IMR-90 (cell line): ENCODE results near the gene CYRIA. TPM values are rescaled to one million over a fixed set of nuclear protein-coding genes. Genes with fewer than 3 reads are reported as not detected.

Experiments
- ATAC-seq: fragments of 200-7000 bp; cut with Tn5 transposase; 2 replicates; pipeline ENCODE4 v1.9.1; 2020; ENCODE audit warnings: low read depth, mild to moderate bottlenecking, moderate library complexity
- BruUV-seq: library from RNA; stranded (reverse); fragments of 400-500 nt; replicated peaks from 2 replicates; lab custom pipeline; 2021; lab: Mats Ljungman, UMichigan
- CTCF ChIA-PET: fragments of 300-600 bp; formaldehyde crosslinking; extraction: SDS; loops from one replicate; lab custom pipeline; 2021; ENCODE audit warnings: antibody characterized with exemption; lab: Yijun Ruan, JAX
- POLR2A ChIA-PET: fragments of 300-600 bp; sonication (Branson Sonifier 250); formaldehyde crosslinking; loops from one replicate; lab custom pipeline; 2022; ENCODE audit warnings: antibody characterized with exemption; ENCODE audit not compliant: unreplicated experiment; lab: Charles Lee
- DNase-seq: peaks from one replicate; pipeline ENCODE4 v3.0.0; 2013
- H2AFZ ChIP-seq: replicated peaks from 2 replicates; pipeline ENCODE3; 2013; ENCODE audit warnings: low read length, mild to moderate bottlenecking; ENCODE audit not compliant: poor library complexity
- H2AK5ac ChIP-seq: 2 replicates; pipeline ENCODE4 v1.6.1; 2013; ENCODE audit warnings: low read depth, low read length, inconsistent platforms
- H2AK9ac ChIP-seq: replicated peaks from 2 replicates; pipeline ENCODE3; 2013; ENCODE audit warnings: mild to moderate bottlenecking, low read depth, low read length, moderate library complexity; ENCODE audit not compliant: poor library complexity
- H2BK120ac ChIP-seq: 2 replicates; pipeline ENCODE4 v1.6.1; 2013; ENCODE audit warnings: low read depth, low read length, inconsistent platforms
- H2BK15ac ChIP-seq: 3 replicates; pipeline ENCODE4 v1.6.1; 2013; ENCODE audit warnings: low read depth, low read length, inconsistent platforms
- H2BK20ac ChIP-seq: 2 replicates; pipeline ENCODE4 v1.6.1; 2013; ENCODE audit warnings: low read depth, mild to moderate bottlenecking, inconsistent platforms, low read length, moderate library complexity
- H2BK5ac ChIP-seq: 2 replicates; pipeline ENCODE4 v1.6.1; 2013; ENCODE audit warnings: mild to moderate bottlenecking, low read depth, low read length, inconsistent platforms; ENCODE audit not compliant: poor library complexity, severe bottlenecking
- H3K14ac ChIP-seq: replicated peaks from 2 replicates; pipeline ENCODE4 v1.6.1; 2013; ENCODE audit warnings: low read depth, low read length, inconsistent platforms
- H3K18ac ChIP-seq: 2 replicates; pipeline ENCODE4 v1.6.1; 2013; ENCODE audit warnings: low read depth, low read length, control low read depth
- H3K23ac ChIP-seq: 2 replicates; pipeline ENCODE4 v1.6.1; 2013; ENCODE audit warnings: low read depth, low read length, inconsistent platforms
- H3K27ac ChIP-seq: 2 replicates; pipeline ENCODE4 v1.5.1; 2013; ENCODE audit warnings: mild to moderate bottlenecking, control low read depth, low read length; ENCODE audit not compliant: insufficient read depth
- H3K27me3 ChIP-seq: 2 replicates; pipeline ENCODE4 v1.6.1; 2013; ENCODE audit warnings: low read length; ENCODE audit not compliant: control insufficient read depth, insufficient read depth
- H3K36me3 ChIP-seq: 2 replicates; pipeline ENCODE4 v1.6.1; 2013; ENCODE audit warnings: low read length, mixed read lengths; ENCODE audit not compliant: control insufficient read depth, insufficient read depth
- H3K4ac ChIP-seq: 2 replicates; pipeline ENCODE4 v1.6.1; 2013; ENCODE audit warnings: low read depth, low read length, inconsistent platforms
- H3K4me1 ChIP-seq: 2 replicates; pipeline ENCODE4 v1.6.1; 2013; ENCODE audit warnings: low read length, mixed read lengths; ENCODE audit not compliant: control insufficient read depth, insufficient read depth
- H3K4me2 ChIP-seq: 2 replicates; pipeline ENCODE4 v1.6.1; 2013; ENCODE audit warnings: low read depth, mild to moderate bottlenecking, control low read depth, low read length, moderate library complexity
- H3K4me3 ChIP-seq: 2 replicates; pipeline ENCODE4 v1.5.1; 2013; ENCODE audit warnings: low read depth, mild to moderate bottlenecking, control low read depth, low read length, moderate library complexity; ENCODE audit not compliant: insufficient read depth
- H3K56ac ChIP-seq: 2 replicates; pipeline ENCODE4 v1.6.1; 2013; ENCODE audit warnings: low read length, inconsistent platforms; ENCODE audit not compliant: insufficient read depth; ENCODE audit errors: extremely low read depth
- H3K79me1 ChIP-seq, 2 experiments: 2 replicates each; pipeline ENCODE4 v1.6.1; 2013; ENCODE audit warnings: low read length in 2 of 2, inconsistent platforms in 1 of 2, low read depth in 1 of 2
- H3K9ac ChIP-seq: 2 replicates; pipeline ENCODE4 v1.6.1; 2013; ENCODE audit warnings: low read depth, low read length, control low read depth
- H3K9me1 ChIP-seq: 2 replicates; pipeline ENCODE4 v1.6.1; 2013; ENCODE audit warnings: low read length, inconsistent platforms; ENCODE audit not compliant: insufficient read depth
- H3K9me3 ChIP-seq: 2 replicates; pipeline ENCODE4 v1.6.1; 2013; ENCODE audit warnings: low read length; ENCODE audit not compliant: control insufficient read depth, insufficient read depth
- H4K20me1 ChIP-seq: 2 replicates; pipeline ENCODE4 v1.6.1; 2013; ENCODE audit warnings: low read length, inconsistent platforms; ENCODE audit not compliant: insufficient read depth
- H4K5ac ChIP-seq: 2 replicates; pipeline ENCODE4 v1.6.1; 2013; ENCODE audit warnings: mild to moderate bottlenecking, low read depth, low read length, control low read depth
- H4K8ac ChIP-seq, 2 experiments: 2 replicates each; pipeline ENCODE4 v1.6.1; 2013; ENCODE audit warnings: low read depth in 2 of 2, low read length in 2 of 2, control low read depth in 1 of 2, inconsistent platforms in 1 of 2
- H4K91ac ChIP-seq: 2 replicates; pipeline ENCODE4 v1.6.1; 2013; ENCODE audit warnings: low read depth, low read length, inconsistent platforms; ENCODE audit not compliant: insufficient read depth
- BHLHE40 ChIP-seq: fragments of 150-350 bp; IDR thresholded peaks from 2 replicates; pipeline ENCODE4 v1.6.1; 2016; ENCODE audit warnings: mild to moderate bottlenecking, low read depth, low read length
- CEBPB ChIP-seq: IDR thresholded peaks from 2 replicates; pipeline ENCODE4 v1.6.1; 2012; ENCODE audit warnings: low read depth, low read length, improper control_type of control experiment
- CHD1 ChIP-seq: IDR thresholded peaks from 2 replicates; pipeline ENCODE4 v1.6.1; 2012; ENCODE audit warnings: low read depth, low read length, improper control_type of control experiment
- FOS ChIP-seq: fragments of 150-350 bp; IDR thresholded peaks from 2 replicates; pipeline ENCODE4 v1.6.1; 2016; ENCODE audit warnings: low read depth, low read length
- MAFK ChIP-seq: IDR thresholded peaks from 2 replicates; pipeline ENCODE4 v1.6.1; 2012; ENCODE audit warnings: low read depth, low read length, improper control_type of control experiment
- MAZ ChIP-seq: IDR thresholded peaks from 2 replicates; pipeline ENCODE4 v1.6.1; 2012; ENCODE audit warnings: low read depth, mild to moderate bottlenecking, low read length, improper control_type of control experiment, moderate library complexity, borderline replicate concordance
- MXI1 ChIP-seq: IDR thresholded peaks from 2 replicates; pipeline ENCODE4 v1.6.1; 2012; ENCODE audit warnings: low read depth, mild to moderate bottlenecking, low read length, moderate library complexity, borderline replicate concordance
- NFE2L2 ChIP-seq: fragments of 150-350 bp; IDR thresholded peaks from 2 replicates; pipeline ENCODE4 v1.6.1; 2016; ENCODE audit warnings: low read depth, mild to moderate bottlenecking, low read length
- POLR2A ChIP-seq: IDR thresholded peaks from 2 replicates; pipeline ENCODE4 v1.6.1; 2012; ENCODE audit warnings: mild to moderate bottlenecking, low read depth, low read length
- RAD21 ChIP-seq: IDR thresholded peaks from 2 replicates; pipeline ENCODE4 v1.6.1; 2012; ENCODE audit warnings: low read length, improper control_type of control experiment
- RCOR1 ChIP-seq: IDR thresholded peaks from 2 replicates; pipeline ENCODE4 v1.6.1; 2012; ENCODE audit warnings: mild to moderate bottlenecking, low read length, improper control_type of control experiment; ENCODE audit not compliant: insufficient replicate concordance
- RFX5 ChIP-seq: IDR thresholded peaks from 2 replicates; pipeline ENCODE4 v1.8.0; 2012; ENCODE audit warnings: low read depth, mild to moderate bottlenecking, low read length, moderate library complexity
- SMC3 ChIP-seq: fragments of 150-350 bp; IDR thresholded peaks from 2 replicates; pipeline ENCODE4 v1.6.1; 2016; ENCODE audit warnings: low read depth, mild to moderate bottlenecking, antibody characterized with exemption, low read length, moderate library complexity
- WGBS, 2 experiments: methylation state at CpG; one replicate each; pipeline versions ENCODE4 v1.1.5 to v1.1.7; 2013; ENCODE audit warnings: missing lambda C conversion rate in 2 of 2; ENCODE audit not compliant: insufficient read length in 1 of 2; ENCODE audit errors: extremely low coverage in 2 of 2; 5-methylcytosine and 5-hydroxymethylcytosine counted together
- dilution Hi-C: fragments of 300-500 bp; cut with HindIII; formaldehyde crosslinking; loops from one replicate; pipeline ENCODE4 v1.14.3; 2018; ENCODE audit warnings: low sequenced_read_pairs; ENCODE audit not compliant: unreplicated experiment
- in situ Hi-C: fragments of 300-500 bp; cut with MboI; formaldehyde crosslinking; loops from 3 replicates; pipeline ENCODE4 v1.14.3; 2019; ENCODE audit warnings: low sequenced_read_pairs, inconsistent platforms, mixed read lengths
- intact Hi-C: fragments of 100-400 bp; cut with micrococcal nuclease; formaldehyde crosslinking; loops from 2 replicates; pipeline ENCODE4 v1.10.0; 2022
- polyA plus RNA-seq, 3 experiments: library from polyadenylated mRNA; depleted of rRNA; stranded (reverse); fragments of >200 nt; gene quantifications; 2 replicates each; pipeline ENCODE4 v1.2.3, GENCODE V29; 2012; ENCODE audit warnings: low replicate concordance in 1 of 3
- total RNA-seq: library from RNA; depleted of rRNA; stranded (reverse); fragments of >200 nt; gene quantifications from 2 replicates; pipeline ENCODE4 v1.2.3, GENCODE V29; 2012
- TF ChIP-seq, protein P1 (sequence below): conservative IDR thresholded peaks from 2 replicates; pipeline ENCODE4 v1.5.1; 2012; ENCODE audit warnings: mild to moderate bottlenecking, low read depth, low read length, improper control_type of control experiment
- TF ChIP-seq, protein P2 (sequence below): fragments of 150-350 bp; IDR thresholded peaks from 2 replicates; pipeline ENCODE4 v1.6.1; 2016; ENCODE audit warnings: low read depth, mild to moderate bottlenecking, low read length, moderate library complexity, borderline replicate concordance
- TF ChIP-seq, protein P3 (sequence below): fragments of 150-350 bp; IDR thresholded peaks from 2 replicates; pipeline ENCODE4 v1.6.1; 2017; ENCODE audit warnings: mild to moderate bottlenecking, antibody characterized with exemption, low read length, low read depth

Gene CYRIA
- total and polyA plus RNA-seq, 2 of the 4 experiments (the other 2 are of a cell fraction) = 1.7 to 3.8 TPM

DNA sequence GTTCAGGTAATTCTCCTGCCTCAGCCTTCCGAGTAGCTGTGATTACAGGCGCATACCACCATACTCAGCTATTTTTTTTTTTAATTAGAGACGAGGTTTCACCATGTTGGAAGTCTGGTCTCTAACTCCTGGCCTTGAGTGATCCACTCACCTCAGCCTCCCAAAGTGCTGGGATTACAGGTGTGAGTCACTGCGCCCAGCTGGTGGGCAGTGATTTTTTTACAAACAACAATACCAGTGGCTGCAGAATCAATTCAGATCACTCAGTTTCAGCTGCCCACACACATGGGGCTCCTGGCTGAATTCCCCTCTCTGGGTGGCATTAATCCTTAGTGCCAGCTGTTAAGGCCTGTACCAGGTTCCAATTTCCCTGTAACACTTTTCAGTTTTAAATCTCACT, 13.3 kb upstream of the CYRIA start:
- no CpG with 5 or more reads among the region's 4 CpGs for WGBS, 2 experiments
- no peak overlapping the region for H4K5ac ChIP-seq
- POLR2A ChIA-PET = no interaction called here

More for the DNA sequence above, 13.3 kb upstream of the CYRIA start:
- CTCF ChIA-PET = interaction anchor here (1.3 kb wide), 1 partner anchor 9 kb away, joined by 3 read pairs; no protein-coding TSS in a partner anchor
- Histone ChIP-seq H2BK120ac (no peak overlapping the region), H2BK20ac (no peak overlapping the region), H3K27ac (no peak overlapping the region), H3K27me3 (peaks cover 5% of the 10 kb centered on the region; the same call in 1 of the 2 replicates), H3K9ac (no peak overlapping the region), H2AK5ac (no peak overlapping the region), H3K56ac (no peak overlapping the region), H3K9me3 (no peaks in the 10 kb centered on the region), H4K8ac (no peak overlapping the region), H3K79me1 (no peaks in the 10 kb centered on the region), H4K91ac (no peak overlapping the region), H3K36me3 (no peaks in the 10 kb centered on the region), H3K18ac (no peak overlapping the region), H2BK15ac (no peak overlapping the region), H3K4me3 (no peak overlapping the region), H4K20me1 (no peaks in the 10 kb centered on the region), H3K4me2 (no peak overlapping the region), H3K4ac (no peak overlapping the region), H3K23ac (no peak overlapping the region), H3K14ac (no peak overlapping the region), H3K9me1 (no peaks in the 10 kb centered on the region), H3K4me1 (no peaks in the 10 kb centered on the region), H2BK5ac (no peak overlapping the region), H2AFZ (no peak overlapping the region), H2AK9ac (no peak overlapping the region)
- intact Hi-C loops = no loop called here
- in situ Hi-C loops = no loop called here
- dilution Hi-C loops = no loop called here
- BruUV-seq = no TSS peak
- ATAC-seq (no peak), DNase-seq (no peak)
- no peak for TF ChIP-seq SMC3
- TF ChIP-seq MXI1 = no peak
- TF ChIP-seq, protein P1, sequence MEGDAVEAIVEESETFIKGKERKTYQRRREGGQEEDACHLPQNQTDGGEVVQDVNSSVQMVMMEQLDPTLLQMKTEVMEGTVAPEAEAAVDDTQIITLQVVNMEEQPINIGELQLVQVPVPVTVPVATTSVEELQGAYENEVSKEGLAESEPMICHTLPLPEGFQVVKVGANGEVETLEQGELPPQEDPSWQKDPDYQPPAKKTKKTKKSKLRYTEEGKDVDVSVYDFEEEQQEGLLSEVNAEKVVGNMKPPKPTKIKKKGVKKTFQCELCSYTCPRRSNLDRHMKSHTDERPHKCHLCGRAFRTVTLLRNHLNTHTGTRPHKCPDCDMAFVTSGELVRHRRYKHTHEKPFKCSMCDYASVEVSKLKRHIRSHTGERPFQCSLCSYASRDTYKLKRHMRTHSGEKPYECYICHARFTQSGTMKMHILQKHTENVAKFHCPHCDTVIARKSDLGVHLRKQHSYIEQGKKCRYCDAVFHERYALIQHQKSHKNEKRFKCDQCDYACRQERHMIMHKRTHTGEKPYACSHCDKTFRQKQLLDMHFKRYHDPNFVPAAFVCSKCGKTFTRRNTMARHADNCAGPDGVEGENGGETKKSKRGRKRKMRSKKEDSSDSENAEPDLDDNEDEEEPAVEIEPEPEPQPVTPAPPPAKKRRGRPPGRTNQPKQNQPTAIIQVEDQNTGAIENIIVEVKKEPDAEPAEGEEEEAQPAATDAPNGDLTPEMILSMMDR = no peak
- TF ChIP-seq MAZ = no peak
- no peak for TF ChIP-seq CHD1
- no peak for TF ChIP-seq NFE2L2
- no peak for TF ChIP-seq RCOR1
- TF ChIP-seq BHLHE40 = no peak
- no peak for TF ChIP-seq CEBPB
- no peak for TF ChIP-seq RFX5
- TF ChIP-seq, protein P2, sequence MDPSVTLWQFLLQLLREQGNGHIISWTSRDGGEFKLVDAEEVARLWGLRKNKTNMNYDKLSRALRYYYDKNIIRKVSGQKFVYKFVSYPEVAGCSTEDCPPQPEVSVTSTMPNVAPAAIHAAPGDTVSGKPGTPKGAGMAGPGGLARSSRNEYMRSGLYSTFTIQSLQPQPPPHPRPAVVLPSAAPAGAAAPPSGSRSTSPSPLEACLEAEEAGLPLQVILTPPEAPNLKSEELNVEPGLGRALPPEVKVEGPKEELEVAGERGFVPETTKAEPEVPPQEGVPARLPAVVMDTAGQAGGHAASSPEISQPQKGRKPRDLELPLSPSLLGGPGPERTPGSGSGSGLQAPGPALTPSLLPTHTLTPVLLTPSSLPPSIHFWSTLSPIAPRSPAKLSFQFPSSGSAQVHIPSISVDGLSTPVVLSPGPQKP = no peak
- TF ChIP-seq FOS = no peak
- TF ChIP-seq, protein P3, sequence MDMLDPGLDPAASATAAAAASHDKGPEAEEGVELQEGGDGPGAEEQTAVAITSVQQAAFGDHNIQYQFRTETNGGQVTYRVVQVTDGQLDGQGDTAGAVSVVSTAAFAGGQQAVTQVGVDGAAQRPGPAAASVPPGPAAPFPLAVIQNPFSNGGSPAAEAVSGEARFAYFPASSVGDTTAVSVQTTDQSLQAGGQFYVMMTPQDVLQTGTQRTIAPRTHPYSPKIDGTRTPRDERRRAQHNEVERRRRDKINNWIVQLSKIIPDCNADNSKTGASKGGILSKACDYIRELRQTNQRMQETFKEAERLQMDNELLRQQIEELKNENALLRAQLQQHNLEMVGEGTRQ = no peak
- no peak for TF ChIP-seq RAD21
- no peak for TF ChIP-seq MAFK
- TF ChIP-seq POLR2A = no peak
